NCI-H146 (cell line): Measurements from ENCODE around the gene EMC9.

Source experiments
- DNase-seq: peaks from one replicate; lab custom pipeline; 2025; lab: John Stamatoyannopoulos, UW

EMC9 gene

GRCh38 chr14:24131549-24131966 lies 9.8 kb downstream of the EMC9 start:
- no peak for DNase-seq

- no peak for DNase-seq
These were observed 10.5 kb downstream of the EMC9 start for GRCh38 chr14:24130717-24131548.

- no peak for DNase-seq
These were observed 11.0 kb downstream of the EMC9 start, which contains the start of gene FITM1 for GRCh38 chr14:24130380-24130716. Gene FITM1 (plus strand): TSS chr14:24130659. CDS start chr14:24131564, 905 bp downstream.

GRCh38 chr14:24129410-24129998 lies 11.9 kb downstream of the EMC9 start:
- DNase-seq, result no peak

- no peak for DNase-seq
These were observed 13.7 kb downstream of the EMC9 start for GRCh38 chr14:24127673-24128072.

- no peak for DNase-seq
These were observed 14.5 kb downstream of the EMC9 start for GRCh38 chr14:24126939-24127338.

GRCh38 chr14:24123424-24124417 lies 17.7 kb downstream of the EMC9 start:
- no peak for DNase-seq

- DNase-seq, result no peak
These were observed 18.5 kb downstream of the EMC9 start for GRCh38 chr14:24122898-24123297.

- DNase-seq, result no peak
These were observed 19.0 kb downstream of the EMC9 start for GRCh38 chr14:24122416-24122815.

GRCh38 chr14:24121210-24121609 lies 20.2 kb downstream of the EMC9 start:
- DNase-seq, result no peak

GRCh38 chr14:24119691-24120090 lies 21.7 kb downstream of the EMC9 start:
- DNase-seq, result no peak

GRCh38 chr14:24117179-24117578 lies 24.2 kb downstream of the EMC9 start:
- DNase-seq, result no peak

- no peak for DNase-seq
These were observed 25.1 kb downstream of the EMC9 start for GRCh38 chr14:24116128-24116814.

- no peak for DNase-seq
These were observed 25.8 kb downstream of the EMC9 start for GRCh38 chr14:24115422-24116127.

GRCh38 chr14:24114532-24115421 lies 26.6 kb downstream of the EMC9 start, which contains the start of the genes DCAF11 and NRL:
Gene DCAF11 (plus strand): TSS chr14:24114777. CDS start chr14:24115595, 818 bp downstream.
Gene NRL (minus strand): TSS chr14:24114949. CDS start chr14:24082848, 32,101 bp downstream.
- peak; percentile 99 for DNase-seq

GRCh38 chr14:24113801-24114531 lies 27.4 kb downstream of the EMC9 start:
- DNase-seq, result peak; percentile 84

GRCh38 chr14:24113379-24113800 lies 28.0 kb downstream of the EMC9 start:
- DNase-seq, result no peak

- no peak for DNase-seq
These were observed 30.9 kb downstream of the EMC9 start for GRCh38 chr14:24110523-24110922.

GRCh38 chr14:24110060-24110459 lies 31.3 kb downstream of the EMC9 start:
- no peak for DNase-seq
